Activated naive CD8-positive, alpha-beta T cell treated with anti-CD3 and anti-CD28 coated beads, Interleukin-2, amount 10 ng/mL, durations not matched to agents 7 days and 5 days (primary cell): ENCODE results near the gene SLC38A4. TPM values are rescaled to one million over a fixed set of nuclear protein-coding genes. Genes with fewer than 3 reads are reported as not detected.

Source experiments
- ATAC-seq: fragments of 150-1000 bp; cut with Tn5 transposase; one replicate; pipeline ENCODE4 v1.10.0; 2021; ENCODE audit warnings: low read depth, moderate library complexity
- POLR2A ChIA-PET: fragments of 350-600 bp; sonication (Branson Sonifier 250); formaldehyde crosslinking; loops from one replicate; lab custom pipeline; 2021; ENCODE audit warnings: antibody characterized with exemption; lab: Charles Lee
- DNase-seq: peaks from one replicate; pipeline ENCODE4 v3.0.0; 2021
- H3K27ac Mint-ChIP-seq: one replicate; pipeline ENCODE4 v1.8.0; 2022; ENCODE audit warnings: mild to moderate bottlenecking, mixed read lengths
- H3K27me3 Mint-ChIP-seq: one replicate; pipeline ENCODE4 v1.8.0; 2022; ENCODE audit warnings: mild to moderate bottlenecking, moderate library complexity, mixed read lengths
- H3K36me3 Mint-ChIP-seq: one replicate; pipeline ENCODE4 v1.8.0; 2021; ENCODE audit warnings: mild to moderate bottlenecking, mixed read lengths
- H3K4me1 Mint-ChIP-seq: one replicate; pipeline ENCODE4 v1.8.0; 2021; ENCODE audit warnings: mixed read lengths
- H3K4me3 Mint-ChIP-seq: one replicate; pipeline ENCODE4 v1.8.0; 2022; ENCODE audit warnings: mild to moderate bottlenecking, moderate library complexity, mixed read lengths
- H3K9me3 Mint-ChIP-seq: one replicate; pipeline ENCODE4 v1.8.0; 2021; ENCODE audit warnings: mixed read lengths
- total RNA-seq, 2 experiments: library from RNA; stranded (reverse); gene quantifications; one replicate each; pipeline ENCODE4 v1.2.3, GENCODE V29; 2021

SLC38A4 gene
- total RNA-seq, 2 experiments from 2014 or later: not detected

- POLR2A ChIA-PET: no interaction called here
- no peak overlapping the region for H3K4me3 Mint-ChIP-seq
- DNase-seq (no peak), ATAC-seq (no peak)
- H3K9me3 Mint-ChIP-seq: peaks cover 3% of the 10 kb centered on the region
- H3K36me3 Mint-ChIP-seq: no peaks in the 10 kb centered on the region
- H3K27ac Mint-ChIP-seq: no peak overlapping the region
- H3K4me1 Mint-ChIP-seq: no peaks in the 10 kb centered on the region
- H3K27me3 Mint-ChIP-seq: peaks cover 31% of the 10 kb centered on the region
Observed at GRCh38 chr12:46839232-46839631, 13.4 kb upstream of the SLC38A4 start.

- ATAC-seq (no peak), DNase-seq (no peak)
- Mint-ChIP-seq H3K4me1 (peaks cover 8% of the 10 kb centered on the region), H3K27me3 (peaks cover 56% of the 10 kb centered on the region), H3K4me3 (no peak overlapping the region), H3K9me3 (peaks cover 3% of the 10 kb centered on the region), H3K36me3 (no peaks in the 10 kb centered on the region), H3K27ac (no peak overlapping the region)
- POLR2A ChIA-PET: no interaction called here
Observed at GRCh38 chr12:46835785-46836184, 10.0 kb upstream of the SLC38A4 start.

- Mint-ChIP-seq H3K4me3 (peak overlapping the region; percentile 53), H3K27me3 (peaks cover 78% of the 10 kb centered on the region), H3K9me3 (peaks cover 3% of the 10 kb centered on the region), H3K4me1 (peaks cover 9% of the 10 kb centered on the region), H3K27ac (no peak overlapping the region), H3K36me3 (no peaks in the 10 kb centered on the region)
- DNase-seq (no peak), ATAC-seq (no peak)
- POLR2A ChIA-PET: no interaction called here
Observed at GRCh38 chr12:46832130-46832704, 6.4 kb upstream of the SLC38A4 start.

- peak overlapping the region; percentile 17 for H3K27ac Mint-ChIP-seq
- POLR2A ChIA-PET: no interaction called here
- peaks cover 9% of the 10 kb centered on the region for H3K4me1 Mint-ChIP-seq
- peak overlapping the region; percentile 53 for H3K4me3 Mint-ChIP-seq
- peaks cover 80% of the 10 kb centered on the region for H3K27me3 Mint-ChIP-seq
- peaks cover 2% of the 10 kb centered on the region for H3K9me3 Mint-ChIP-seq
- DNase-seq: peak; percentile 40
- H3K36me3 Mint-ChIP-seq: no peaks in the 10 kb centered on the region
- no peak for ATAC-seq
Observed at GRCh38 chr12:46831335-46832129, 5.7 kb upstream of the SLC38A4 start.

- peak overlapping the region; percentile 53 for H3K4me3 Mint-ChIP-seq
- H3K36me3 Mint-ChIP-seq: no peaks in the 10 kb centered on the region
- peak; percentile 7 for ATAC-seq
- H3K27ac Mint-ChIP-seq: no peak overlapping the region
- POLR2A ChIA-PET: no interaction called here
- no peaks in the 10 kb centered on the region for H3K9me3 Mint-ChIP-seq
- peaks cover 9% of the 10 kb centered on the region for H3K4me1 Mint-ChIP-seq
- DNase-seq: no peak
- peaks cover 81% of the 10 kb centered on the region for H3K27me3 Mint-ChIP-seq
Observed at GRCh38 chr12:46830731-46831334, 5.0 kb upstream of the SLC38A4 start.

- H3K9me3 Mint-ChIP-seq: no peaks in the 10 kb centered on the region
- H3K4me3 Mint-ChIP-seq: no peak overlapping the region
- peaks cover 44% of the 10 kb centered on the region for H3K27me3 Mint-ChIP-seq
- no peaks in the 10 kb centered on the region for H3K36me3 Mint-ChIP-seq
- POLR2A ChIA-PET: no interaction called here
- H3K27ac Mint-ChIP-seq: no peak overlapping the region
- DNase-seq (no peak), ATAC-seq (no peak)
- H3K4me1 Mint-ChIP-seq: no peaks in the 10 kb centered on the region
Observed at GRCh38 chr12:46824709-46825108, 1.1 kb downstream of the SLC38A4 start.

GRCh38 chr12:46818642-46819041 lies 7.2 kb downstream of the SLC38A4 start:
- ATAC-seq: no peak
- Mint-ChIP-seq H3K4me3 (no peak overlapping the region), H3K9me3 (no peaks in the 10 kb centered on the region), H3K36me3 (no peaks in the 10 kb centered on the region), H3K4me1 (no peaks in the 10 kb centered on the region), H3K27me3 (peaks cover under 1% of the 10 kb centered on the region), H3K27ac (no peak overlapping the region)
- no peak for DNase-seq
- POLR2A ChIA-PET: no interaction called here

GRCh38 chr12:46815809-46816208 lies 10.0 kb downstream of the SLC38A4 start:
- H3K9me3 Mint-ChIP-seq: no peaks in the 10 kb centered on the region
- peaks cover 13% of the 10 kb centered on the region for H3K27me3 Mint-ChIP-seq
- no peak overlapping the region for H3K27ac Mint-ChIP-seq
- H3K4me3 Mint-ChIP-seq: no peak overlapping the region
- DNase-seq: no peak
- H3K36me3 Mint-ChIP-seq: no peaks in the 10 kb centered on the region
- peaks cover 2% of the 10 kb centered on the region for H3K4me1 Mint-ChIP-seq
- POLR2A ChIA-PET: no interaction called here
- no peak for ATAC-seq

- no peak for DNase-seq
- Mint-ChIP-seq H3K4me3 (no peak overlapping the region), H3K27me3 (peaks cover 13% of the 10 kb centered on the region), H3K36me3 (no peaks in the 10 kb centered on the region), H3K9me3 (no peaks in the 10 kb centered on the region), H3K4me1 (peaks cover 2% of the 10 kb centered on the region), H3K27ac (no peak overlapping the region)
- no peak for ATAC-seq
- POLR2A ChIA-PET: no interaction called here
Observed at GRCh38 chr12:46814143-46814542, 11.7 kb downstream of the SLC38A4 start.

GRCh38 chr12:46811185-46811584 lies 14.6 kb downstream of the SLC38A4 start:
- H3K27ac Mint-ChIP-seq: no peak overlapping the region
- ATAC-seq: no peak

GRCh38 chr12:46808955-46809697 lies 16.7 kb downstream of the SLC38A4 start:
- H3K27ac Mint-ChIP-seq: no peak overlapping the region
- no peaks in the 10 kb centered on the region for H3K36me3 Mint-ChIP-seq
- no peak overlapping the region for H3K4me3 Mint-ChIP-seq
- peaks cover 44% of the 10 kb centered on the region for H3K27me3 Mint-ChIP-seq
- H3K9me3 Mint-ChIP-seq: no peaks in the 10 kb centered on the region
- POLR2A ChIA-PET: no interaction called here
- no peak for ATAC-seq
- no peak for DNase-seq
- H3K4me1 Mint-ChIP-seq: peaks cover 2% of the 10 kb centered on the region

More at GRCh38 chr12:46811185-46811584, 14.6 kb downstream of the SLC38A4 start:
- DNase-seq: no peak
- Mint-ChIP-seq H3K9me3 (no peaks in the 10 kb centered on the region), H3K36me3 (no peaks in the 10 kb centered on the region), H3K4me3 (no peak overlapping the region), H3K4me1 (peaks cover 2% of the 10 kb centered on the region), H3K27me3 (peaks cover 33% of the 10 kb centered on the region)
- POLR2A ChIA-PET: no interaction called here

GRCh38 chr12:46808317-46808716 lies 17.5 kb downstream of the SLC38A4 start:
- POLR2A ChIA-PET: no interaction called here
- peaks cover 41% of the 10 kb centered on the region for H3K27me3 Mint-ChIP-seq
- ATAC-seq (no peak), DNase-seq (no peak)
- no peaks in the 10 kb centered on the region for H3K9me3 Mint-ChIP-seq
- H3K4me1 Mint-ChIP-seq: peaks cover 2% of the 10 kb centered on the region
- H3K27ac Mint-ChIP-seq: no peak overlapping the region
- H3K4me3 Mint-ChIP-seq: no peak overlapping the region
- H3K36me3 Mint-ChIP-seq: no peaks in the 10 kb centered on the region

GRCh38 chr12:46804054-46804453 lies 21.7 kb downstream of the SLC38A4 start:
- H3K27me3 Mint-ChIP-seq: peaks cover 36% of the 10 kb centered on the region
- H3K4me3 Mint-ChIP-seq: no peak overlapping the region
- H3K27ac Mint-ChIP-seq: no peak overlapping the region
- POLR2A ChIA-PET: no interaction called here
- no peaks in the 10 kb centered on the region for H3K9me3 Mint-ChIP-seq
- H3K4me1 Mint-ChIP-seq: no peaks in the 10 kb centered on the region
- no peak for DNase-seq
- no peak for ATAC-seq
- H3K36me3 Mint-ChIP-seq: no peaks in the 10 kb centered on the region
